22Rv1 (cell line): Measurements from ENCODE around the gene ANTXR1.

Source experiments
- H3K27ac ChIP-seq: fragments of 450-650 bp; 2 replicates; pipeline ENCODE4 v1.5.1; 2017
- CTCF ChIP-seq: fragments of 450-650 bp; IDR thresholded peaks from 2 replicates; pipeline ENCODE4 v1.5.1; 2017; ENCODE audit warnings: mild to moderate bottlenecking
- ZFX ChIP-seq: fragments of 450-650 bp; IDR thresholded peaks from 2 replicates; pipeline ENCODE4 v1.6.1; 2017; ENCODE audit warnings: antibody characterized with exemption, borderline replicate concordance

The ANTXR1 gene

GRCh38 chr2:69271831-69272257 lies 258.9 kb downstream of the ANTXR1 start:
- no peak overlapping the region for H3K27ac ChIP-seq
- TF ChIP-seq CTCF (no peak), ZFX (no peak)

DNA sequence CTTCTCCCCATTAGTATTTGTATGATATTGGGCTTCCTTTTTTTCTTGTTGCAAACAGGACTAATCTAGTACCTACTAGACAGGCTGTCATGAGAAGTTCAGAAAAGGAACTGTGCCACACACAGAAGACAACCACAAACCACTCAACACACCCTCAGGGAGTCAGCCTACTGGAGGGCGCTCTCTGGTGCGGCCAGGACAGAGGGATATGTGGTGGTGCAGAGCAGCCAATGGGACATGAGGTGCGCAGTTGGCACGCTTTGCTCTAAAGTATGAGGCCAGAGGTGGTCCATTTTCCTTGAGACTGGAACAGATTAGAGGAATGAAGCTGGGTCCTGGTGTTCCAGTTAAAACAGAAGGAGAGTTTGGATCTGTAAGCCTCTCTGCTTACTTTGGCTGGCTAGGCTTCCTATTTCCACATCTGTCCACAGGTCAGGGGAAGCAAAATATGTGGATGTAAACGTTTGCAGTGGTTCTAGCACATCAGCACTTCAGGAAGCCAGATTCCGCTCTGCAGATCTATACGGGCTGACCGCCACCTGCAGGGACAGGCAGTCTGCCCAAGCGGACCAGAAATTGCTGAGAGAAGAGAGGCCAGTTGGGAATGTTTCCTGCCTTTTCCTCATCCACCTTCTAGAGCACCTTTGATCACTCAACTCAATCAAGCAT lies 260.0 kb downstream of the ANTXR1 start:
- no peak overlapping the region for H3K27ac ChIP-seq
- no peak for TF ChIP-seq CTCF
- TF ChIP-seq ZFX, result no peak

- H3K27ac ChIP-seq, result no peak overlapping the region
- TF ChIP-seq ZFX (no peak), CTCF (no peak)
Measured at GRCh38 chr2:69275490-69275889, 262.5 kb downstream of the ANTXR1 start.

GRCh38 chr2:69278366-69278765 lies 265.4 kb downstream of the ANTXR1 start:
- TF ChIP-seq ZFX (no peak), CTCF (no peak)
- no peak overlapping the region for H3K27ac ChIP-seq

- H3K27ac ChIP-seq, result no peak overlapping the region
- no peak for TF ChIP-seq CTCF
- TF ChIP-seq ZFX, result no peak
Measured at GRCh38 chr2:69279211-69279610, 266.2 kb downstream of the ANTXR1 start.

DNA sequence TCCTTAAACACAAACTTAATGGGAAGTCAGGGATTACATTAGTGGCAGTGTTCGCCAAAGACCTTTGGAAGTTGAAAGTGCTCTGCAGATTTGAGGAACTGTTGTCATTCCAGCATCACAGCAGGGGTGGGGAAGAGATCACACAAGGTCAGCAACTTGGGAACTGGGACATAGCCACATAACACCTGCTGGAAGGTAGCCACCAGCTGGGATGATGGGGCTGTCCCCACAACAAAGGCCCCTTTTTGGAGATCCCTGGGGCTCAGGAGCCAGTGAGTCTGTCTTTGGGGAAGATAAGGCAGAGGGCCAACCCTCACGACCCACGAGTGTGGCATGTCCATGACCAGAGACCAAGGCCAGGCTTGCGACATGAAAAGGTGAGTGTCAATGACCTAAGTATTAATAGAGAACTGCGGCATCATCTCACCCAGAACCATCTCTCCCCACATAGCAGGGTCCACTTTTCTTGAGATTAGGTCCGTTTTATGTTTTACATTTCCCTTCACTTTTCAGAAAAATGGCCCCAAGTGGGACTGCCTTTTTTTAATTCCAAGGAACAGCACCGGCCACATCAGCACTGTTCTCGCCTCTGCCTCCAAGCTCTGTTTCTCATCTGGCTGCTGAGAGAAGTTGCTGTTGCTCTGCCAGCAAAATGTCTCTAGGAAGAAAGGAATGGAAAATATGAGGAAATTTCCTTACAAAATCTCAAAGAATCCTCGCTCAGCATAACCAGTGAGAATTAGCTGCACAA lies 267.1 kb downstream of the ANTXR1 start:
- TF ChIP-seq ZFX, result no peak
- TF ChIP-seq CTCF, result no peak
- H3K27ac ChIP-seq, result no peak overlapping the region

GRCh38 chr2:69280796-69281412 lies 267.9 kb downstream of the ANTXR1 start:
- TF ChIP-seq ZFX, result no peak
- no peak for TF ChIP-seq CTCF
- no peak overlapping the region for H3K27ac ChIP-seq
